ENCODE measurements around the gene CEL. TPM values are rescaled to one million over a fixed set of nuclear protein-coding genes. Genes with fewer than 3 reads are reported as not detected.

CEL gene
- total and polyA plus RNA-seq, 10 of the 15 experiments (the other 5 are each of a cell fraction or from before 2014, with no cell fraction given) = 0.05 to 4.1 (median 0.29) TPM; not detected in 2

DNA sequence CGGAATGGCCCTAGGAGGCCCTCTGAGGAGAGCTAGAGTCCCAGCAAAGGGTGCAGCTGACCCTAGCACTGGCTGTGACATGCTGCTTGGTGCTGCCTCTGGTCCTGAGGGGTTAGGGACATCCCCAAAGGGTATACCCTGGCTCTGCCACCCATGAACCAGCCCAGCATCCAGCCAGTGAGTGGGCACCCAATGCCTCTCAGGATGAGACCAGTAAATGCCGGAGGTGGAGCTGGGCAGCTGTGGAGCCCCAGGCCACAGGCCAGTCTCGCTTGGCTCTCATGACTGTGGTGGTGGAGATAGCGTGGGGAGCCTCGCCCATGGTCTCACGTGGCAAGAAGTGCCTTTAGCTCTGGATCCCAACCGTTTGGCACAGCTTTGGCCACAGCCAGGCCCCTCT is 3.7 kb upstream of the CEL start:
- no peaks in the 10 kb centered on the region for H3K9me3 ChIP-seq (replicated peaks; ENCODE audit: control insufficient read depth, insufficient read depth, low read length)
- SMC1A ChIA-PET (ENCODE audit: uncharacterized antibody, unreplicated experiment) = interaction anchor here (0.8 kb wide), 1 partner anchor 44 kb away, joined by 3 read pairs; no protein-coding TSS in a partner anchor
- in situ Hi-C loops (cut with MboI) = no loop called here
- H3K4me1 ChIP-seq (ENCODE audit: control insufficient read depth, insufficient read depth, low read length) = peaks cover 27% of the 10 kb centered on the region
- no peaks in the 10 kb centered on the region for H3K79me2 ChIP-seq (ENCODE audit: control insufficient read depth, insufficient read depth, low read length)
- TSS peak; percentile 79 for BruUV-seq (replicated peaks)
- no peak for FAIRE-seq
- RAD21 ChIA-PET (ENCODE audit: unreplicated experiment) = no interaction called here
- H3K27me3 ChIP-seq (replicated peaks in 1 of 2; ENCODE audit: control insufficient read depth in 2 of 2, insufficient read depth in 2 of 2, low read length in 1 of 2) = no peaks in the 10 kb centered on the region
- no peak overlapping the region for H3K4me2 ChIP-seq (ENCODE audit: control insufficient read depth, insufficient read depth)
- H2AFZ ChIP-seq (ENCODE audit: control insufficient read depth, low read depth, low read length) = no peak overlapping the region
- no peak for DNase-seq (ENCODE audit: low read depth, low spot score)
- CTCF ChIA-PET = no interaction called here
- H3K36me3 ChIP-seq (ENCODE audit: control insufficient read depth in 2 of 2, insufficient read depth in 2 of 2, low read length in 1 of 2) = peaks cover 10 to 22% of the 10 kb centered on the region in 2 experiments; a peak in 3 of 4 replicates
- POLR2A ChIA-PET = no interaction called here
- intact Hi-C loops (cut with micrococcal nuclease; ENCODE audit: unreplicated experiment) = no loop called here
- H3K27ac ChIP-seq (ENCODE audit: control insufficient read depth, insufficient read depth) = no peak overlapping the region
- H3K4me3 ChIP-seq = no peak overlapping the region
- TF ChIP-seq JUND (IDR thresholded peaks at IDR 0.05; ENCODE audit: low read depth, low read length) = no peak
- no peak for TF ChIP-seq ZNF24 (IDR thresholded peaks at IDR 0.05)
- no peak for TF ChIP-seq MTA3 (IDR thresholded peaks at IDR 0.05; ENCODE audit: borderline replicate concordance, low read length)
- TF ChIP-seq MXI1 (IDR thresholded peaks at IDR 0.05; ENCODE audit: low read depth, low read length) = no peak
- TF ChIP-seq, protein P1, sequence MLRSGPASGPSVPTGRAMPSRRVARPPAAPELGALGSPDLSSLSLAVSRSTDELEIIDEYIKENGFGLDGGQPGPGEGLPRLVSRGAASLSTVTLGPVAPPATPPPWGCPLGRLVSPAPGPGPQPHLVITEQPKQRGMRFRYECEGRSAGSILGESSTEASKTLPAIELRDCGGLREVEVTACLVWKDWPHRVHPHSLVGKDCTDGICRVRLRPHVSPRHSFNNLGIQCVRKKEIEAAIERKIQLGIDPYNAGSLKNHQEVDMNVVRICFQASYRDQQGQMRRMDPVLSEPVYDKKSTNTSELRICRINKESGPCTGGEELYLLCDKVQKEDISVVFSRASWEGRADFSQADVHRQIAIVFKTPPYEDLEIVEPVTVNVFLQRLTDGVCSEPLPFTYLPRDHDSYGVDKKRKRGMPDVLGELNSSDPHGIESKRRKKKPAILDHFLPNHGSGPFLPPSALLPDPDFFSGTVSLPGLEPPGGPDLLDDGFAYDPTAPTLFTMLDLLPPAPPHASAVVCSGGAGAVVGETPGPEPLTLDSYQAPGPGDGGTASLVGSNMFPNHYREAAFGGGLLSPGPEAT (IDR thresholded peaks at IDR 0.05; ENCODE audit: low read depth) = no peak
- no peak for TF ChIP-seq SPI1 (IDR thresholded peaks at IDR 0.05; ENCODE audit: borderline replicate concordance, insufficient read depth, low read depth, low read length)
- TF ChIP-seq TCF12 (IDR thresholded peaks at IDR 0.05; ENCODE audit: low read depth, low read length) = no peak
- TF ChIP-seq, protein P2, sequence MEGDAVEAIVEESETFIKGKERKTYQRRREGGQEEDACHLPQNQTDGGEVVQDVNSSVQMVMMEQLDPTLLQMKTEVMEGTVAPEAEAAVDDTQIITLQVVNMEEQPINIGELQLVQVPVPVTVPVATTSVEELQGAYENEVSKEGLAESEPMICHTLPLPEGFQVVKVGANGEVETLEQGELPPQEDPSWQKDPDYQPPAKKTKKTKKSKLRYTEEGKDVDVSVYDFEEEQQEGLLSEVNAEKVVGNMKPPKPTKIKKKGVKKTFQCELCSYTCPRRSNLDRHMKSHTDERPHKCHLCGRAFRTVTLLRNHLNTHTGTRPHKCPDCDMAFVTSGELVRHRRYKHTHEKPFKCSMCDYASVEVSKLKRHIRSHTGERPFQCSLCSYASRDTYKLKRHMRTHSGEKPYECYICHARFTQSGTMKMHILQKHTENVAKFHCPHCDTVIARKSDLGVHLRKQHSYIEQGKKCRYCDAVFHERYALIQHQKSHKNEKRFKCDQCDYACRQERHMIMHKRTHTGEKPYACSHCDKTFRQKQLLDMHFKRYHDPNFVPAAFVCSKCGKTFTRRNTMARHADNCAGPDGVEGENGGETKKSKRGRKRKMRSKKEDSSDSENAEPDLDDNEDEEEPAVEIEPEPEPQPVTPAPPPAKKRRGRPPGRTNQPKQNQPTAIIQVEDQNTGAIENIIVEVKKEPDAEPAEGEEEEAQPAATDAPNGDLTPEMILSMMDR (IDR thresholded peaks at IDR 0.05 in 2 of 3, conservative IDR thresholded peaks at IDR 0.05 in 1 of 3; ENCODE audit: control insufficient read depth in 2 of 3, extremely low read depth in 1 of 3, insufficient read depth in 1 of 3, low read depth in 3 of 3, low read length in 3 of 3) = no peak
- no peak for TF ChIP-seq POU2F2 (IDR thresholded peaks at IDR 0.05; ENCODE audit: borderline replicate concordance, low read depth, low read length)
- TF ChIP-seq TCF3 (IDR thresholded peaks at IDR 0.05; ENCODE audit: borderline replicate concordance, insufficient read depth, low read depth, low read length) = no peak
- TF ChIP-seq SMC3 (IDR thresholded peaks at IDR 0.05; ENCODE audit: borderline replicate concordance, low read length) = no peak
- TF ChIP-seq, protein P3, sequence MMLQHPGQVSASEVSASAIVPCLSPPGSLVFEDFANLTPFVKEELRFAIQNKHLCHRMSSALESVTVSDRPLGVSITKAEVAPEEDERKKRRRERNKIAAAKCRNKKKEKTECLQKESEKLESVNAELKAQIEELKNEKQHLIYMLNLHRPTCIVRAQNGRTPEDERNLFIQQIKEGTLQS (IDR thresholded peaks at IDR 0.05; ENCODE audit: borderline replicate concordance, extremely low read depth, low read depth, low read length) = no peak
- no peak for TF ChIP-seq CREB1 (IDR thresholded peaks at IDR 0.05; ENCODE audit: low read depth)
- TF ChIP-seq NR2C2 (IDR thresholded peaks at IDR 0.05; ENCODE audit: borderline replicate concordance, control insufficient read depth, insufficient read length, low read depth) = no peak
- TF ChIP-seq BHLHE40 (IDR thresholded peaks at IDR 0.05; ENCODE audit: borderline replicate concordance in 1 of 2, low read depth in 2 of 2, low read length in 1 of 2) = no peak
- no peak overlapping the region for H3K9ac ChIP-seq (ENCODE audit: control insufficient read depth, insufficient read depth, low read length)
- ATAC-seq = no peak
- no peaks in the 10 kb centered on the region for H4K20me1 ChIP-seq (ENCODE audit: control insufficient read depth, insufficient read depth)
- WGBS (ENCODE audit: insufficient coverage, insufficient replicate concordance, low lambda C conversion rate, missing lambda C conversion rate) = 81% methylated on average over 7 of the region's 7 CpGs
